ENCODE data around the gene TEKT3.

TEKT3 gene

DNA sequence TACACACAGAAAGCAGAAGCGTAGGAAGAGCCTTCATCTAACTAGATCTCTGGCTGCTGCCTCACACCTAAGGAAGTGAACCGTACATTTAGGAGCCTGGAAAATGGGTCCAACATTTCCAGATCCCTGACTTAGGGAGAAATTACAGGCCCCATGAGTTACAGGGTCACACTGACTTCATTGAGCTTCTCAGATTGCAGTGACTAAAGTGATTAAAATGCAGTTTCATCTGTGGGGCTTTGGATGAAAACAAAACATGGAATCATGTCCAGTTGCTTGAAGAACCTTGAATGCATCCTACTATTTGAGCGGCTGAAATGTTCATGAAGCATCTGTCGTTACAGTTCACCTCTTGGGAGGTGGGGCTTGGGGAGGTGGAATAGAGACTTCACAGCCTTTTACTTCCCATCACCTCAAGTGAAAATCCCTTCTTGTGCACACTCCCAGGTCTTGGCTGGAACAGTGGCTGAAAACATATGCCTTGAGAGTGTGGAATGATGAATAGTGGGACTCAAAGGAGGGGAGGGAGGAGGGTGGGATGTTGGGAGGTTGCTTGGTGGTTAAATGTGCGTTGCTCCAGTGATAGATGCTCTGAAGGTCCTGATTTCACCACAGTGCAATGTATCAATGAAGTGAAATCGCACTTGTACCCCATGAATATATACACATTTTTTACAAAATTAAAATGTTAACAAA, 19.7 kb downstream of the TEKT3 start:
- H3K4me3 ChIP-seq (ENCODE audit: low read depth, low read length) = no peak overlapping the region
- DNase-seq (ENCODE audit: low read depth) = no peak
- TF ChIP-seq POLR2A (IDR thresholded peaks at IDR 0.05; ENCODE audit: extremely low read depth, insufficient read length) (no peak), MYC (IDR thresholded peaks at IDR 0.05; ENCODE audit: low read depth, low read length) (no peak)
- TF ChIP-seq, protein P1, sequence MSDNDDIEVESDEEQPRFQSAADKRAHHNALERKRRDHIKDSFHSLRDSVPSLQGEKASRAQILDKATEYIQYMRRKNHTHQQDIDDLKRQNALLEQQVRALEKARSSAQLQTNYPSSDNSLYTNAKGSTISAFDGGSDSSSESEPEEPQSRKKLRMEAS (IDR thresholded peaks at IDR 0.05; ENCODE audit: low read depth, low read length) = no peak
- TF ChIP-seq, protein P2, sequence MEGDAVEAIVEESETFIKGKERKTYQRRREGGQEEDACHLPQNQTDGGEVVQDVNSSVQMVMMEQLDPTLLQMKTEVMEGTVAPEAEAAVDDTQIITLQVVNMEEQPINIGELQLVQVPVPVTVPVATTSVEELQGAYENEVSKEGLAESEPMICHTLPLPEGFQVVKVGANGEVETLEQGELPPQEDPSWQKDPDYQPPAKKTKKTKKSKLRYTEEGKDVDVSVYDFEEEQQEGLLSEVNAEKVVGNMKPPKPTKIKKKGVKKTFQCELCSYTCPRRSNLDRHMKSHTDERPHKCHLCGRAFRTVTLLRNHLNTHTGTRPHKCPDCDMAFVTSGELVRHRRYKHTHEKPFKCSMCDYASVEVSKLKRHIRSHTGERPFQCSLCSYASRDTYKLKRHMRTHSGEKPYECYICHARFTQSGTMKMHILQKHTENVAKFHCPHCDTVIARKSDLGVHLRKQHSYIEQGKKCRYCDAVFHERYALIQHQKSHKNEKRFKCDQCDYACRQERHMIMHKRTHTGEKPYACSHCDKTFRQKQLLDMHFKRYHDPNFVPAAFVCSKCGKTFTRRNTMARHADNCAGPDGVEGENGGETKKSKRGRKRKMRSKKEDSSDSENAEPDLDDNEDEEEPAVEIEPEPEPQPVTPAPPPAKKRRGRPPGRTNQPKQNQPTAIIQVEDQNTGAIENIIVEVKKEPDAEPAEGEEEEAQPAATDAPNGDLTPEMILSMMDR (IDR thresholded peaks at IDR 0.05; ENCODE audit: low read depth, low read length) = no peak

DNA sequence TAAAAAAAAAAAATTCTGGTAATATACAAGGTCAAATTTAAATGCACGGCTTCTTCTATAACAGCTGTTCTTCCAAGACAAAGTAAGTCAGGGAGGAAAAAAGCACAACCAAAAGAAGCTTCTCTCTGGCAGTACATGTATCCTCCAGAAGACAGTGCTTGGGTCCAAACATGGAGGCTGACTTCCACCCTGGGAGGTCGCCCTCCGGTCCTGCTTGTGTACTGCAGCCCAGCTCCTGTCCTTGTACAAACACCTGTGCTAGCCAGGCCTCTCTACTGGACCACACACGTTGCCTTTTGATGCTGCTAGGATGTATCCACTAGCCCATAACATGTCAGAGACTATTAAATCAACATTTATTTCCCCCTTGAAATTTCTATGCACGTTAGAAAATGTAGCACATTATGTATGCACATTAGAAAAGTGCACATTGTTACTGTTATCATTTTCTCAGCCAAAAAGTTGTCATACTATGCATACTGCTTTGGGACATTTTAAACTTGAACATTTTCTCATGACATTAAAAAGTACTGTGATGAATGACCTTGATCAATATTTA, 21.9 kb downstream of the TEKT3 start:
- no peak for TF ChIP-seq POLR2A (IDR thresholded peaks at IDR 0.05; ENCODE audit: extremely low read depth, insufficient read length)
- no peak for TF ChIP-seq MYC (IDR thresholded peaks at IDR 0.05; ENCODE audit: low read depth, low read length)
- TF ChIP-seq, protein P2 (IDR thresholded peaks at IDR 0.05; ENCODE audit: low read depth, low read length) = no peak
- TF ChIP-seq, protein P1 (IDR thresholded peaks at IDR 0.05; ENCODE audit: low read depth, low read length) = no peak
- no peak overlapping the region for H3K4me3 ChIP-seq (ENCODE audit: low read depth, low read length)
- no peak for DNase-seq (ENCODE audit: low read depth)

DNA sequence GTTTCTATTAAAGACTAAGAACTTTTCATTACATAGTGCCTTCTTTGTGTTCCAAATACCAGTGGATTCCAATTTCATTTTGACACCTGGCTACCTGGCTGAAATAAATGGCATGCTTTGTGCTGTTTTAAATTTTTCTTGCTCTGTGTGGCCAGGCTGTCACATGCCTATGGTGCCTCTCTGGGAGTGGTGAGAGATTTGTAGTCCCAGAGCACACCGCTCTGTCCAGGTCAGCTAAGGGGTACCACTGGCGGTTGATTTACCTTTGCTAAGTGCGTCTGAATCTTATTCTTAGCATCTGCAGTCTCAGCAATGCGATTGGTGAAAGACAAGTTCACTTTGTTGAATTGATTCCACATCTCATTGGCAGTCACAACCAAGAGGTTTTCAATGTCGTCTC, 29.4 kb downstream of the TEKT3 start:
- H3K4me3 ChIP-seq (ENCODE audit: low read depth, low read length) = no peak overlapping the region
- DNase-seq (ENCODE audit: low read depth) = no peak
- TF ChIP-seq, protein P2 (IDR thresholded peaks at IDR 0.05; ENCODE audit: low read depth, low read length) = no peak
- no peak for TF ChIP-seq POLR2A (IDR thresholded peaks at IDR 0.05; ENCODE audit: extremely low read depth, insufficient read length)
- TF ChIP-seq MYC (IDR thresholded peaks at IDR 0.05; ENCODE audit: low read depth, low read length) = no peak
- TF ChIP-seq, protein P1 (IDR thresholded peaks at IDR 0.05; ENCODE audit: low read depth, low read length) = no peak

DNA sequence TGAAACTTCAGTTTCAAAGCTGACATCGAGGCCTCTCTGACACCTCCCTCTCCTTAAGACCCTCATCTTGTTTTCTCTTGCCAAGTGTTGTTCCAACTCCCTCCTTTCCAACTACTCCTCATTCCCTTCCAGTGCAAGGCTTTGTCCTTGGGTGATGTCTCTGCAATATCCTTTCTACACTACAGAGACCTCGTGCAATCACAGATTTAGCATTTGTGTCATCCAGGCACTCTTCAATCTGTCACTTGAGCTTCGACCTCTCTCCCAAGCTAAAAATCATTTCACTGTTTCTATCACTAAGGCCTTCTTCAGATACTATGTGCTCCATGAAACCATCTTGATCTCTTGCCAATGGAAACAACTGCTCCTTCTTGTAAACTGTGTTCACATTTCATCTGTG, 31.6 kb downstream of the TEKT3 start:
- no peak for DNase-seq (ENCODE audit: low read depth)
- no peak overlapping the region for H3K4me3 ChIP-seq (ENCODE audit: low read depth, low read length)
- TF ChIP-seq MYC (IDR thresholded peaks at IDR 0.05; ENCODE audit: low read depth, low read length) (no peak), POLR2A (IDR thresholded peaks at IDR 0.05; ENCODE audit: extremely low read depth, insufficient read length) (no peak)
- TF ChIP-seq, protein P2 (IDR thresholded peaks at IDR 0.05; ENCODE audit: low read depth, low read length) = no peak
- TF ChIP-seq, protein P1 (IDR thresholded peaks at IDR 0.05; ENCODE audit: low read depth, low read length) = no peak

DNA sequence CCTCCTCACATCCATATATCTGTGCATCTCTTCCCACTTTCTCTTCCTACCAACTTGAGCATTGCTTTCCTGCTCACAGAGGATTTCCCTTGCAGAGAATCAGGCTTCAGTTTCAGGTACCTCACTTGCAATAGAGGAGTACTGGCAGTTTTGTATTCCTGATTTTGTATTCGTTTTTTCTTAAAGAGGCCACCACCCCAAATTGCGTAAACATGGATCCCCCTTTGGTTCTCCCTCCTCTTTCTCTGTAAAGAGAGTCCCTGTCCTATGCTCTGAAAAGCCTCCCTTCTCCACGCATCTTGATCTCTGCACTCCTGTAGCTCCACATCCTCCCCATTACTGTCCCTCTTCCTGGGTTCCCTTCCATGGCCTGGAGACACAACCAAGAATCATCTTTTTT, 32.2 kb downstream of the TEKT3 start:
- TF ChIP-seq, protein P1 (IDR thresholded peaks at IDR 0.05; ENCODE audit: low read depth, low read length) = no peak
- TF ChIP-seq MYC (IDR thresholded peaks at IDR 0.05; ENCODE audit: low read depth, low read length) (no peak), POLR2A (IDR thresholded peaks at IDR 0.05; ENCODE audit: extremely low read depth, insufficient read length) (no peak)
- TF ChIP-seq, protein P2 (IDR thresholded peaks at IDR 0.05; ENCODE audit: low read depth, low read length) = no peak
- no peak overlapping the region for H3K4me3 ChIP-seq (ENCODE audit: low read depth, low read length)
- no peak for DNase-seq (ENCODE audit: low read depth)

Data from NB4 (cell line).